HG03342 (cell line): ENCODE measurements around the gene CIAO2B.
"Not testable (repeated sequence)": the region's sequence is repeated elsewhere in the genome, so short reads cannot be mapped to it uniquely, and the experiment has no call there.

Experiments
- ATAC-seq: cut with Tn5 transposase; IDR thresholded peaks from one replicate; pipeline ENCODE4 v1.9.1; 2021; ENCODE audit warnings: mild to moderate bottlenecking, moderate library complexity; ENCODE audit not compliant: unreplicated experiment

The CIAO2B gene

DNA sequence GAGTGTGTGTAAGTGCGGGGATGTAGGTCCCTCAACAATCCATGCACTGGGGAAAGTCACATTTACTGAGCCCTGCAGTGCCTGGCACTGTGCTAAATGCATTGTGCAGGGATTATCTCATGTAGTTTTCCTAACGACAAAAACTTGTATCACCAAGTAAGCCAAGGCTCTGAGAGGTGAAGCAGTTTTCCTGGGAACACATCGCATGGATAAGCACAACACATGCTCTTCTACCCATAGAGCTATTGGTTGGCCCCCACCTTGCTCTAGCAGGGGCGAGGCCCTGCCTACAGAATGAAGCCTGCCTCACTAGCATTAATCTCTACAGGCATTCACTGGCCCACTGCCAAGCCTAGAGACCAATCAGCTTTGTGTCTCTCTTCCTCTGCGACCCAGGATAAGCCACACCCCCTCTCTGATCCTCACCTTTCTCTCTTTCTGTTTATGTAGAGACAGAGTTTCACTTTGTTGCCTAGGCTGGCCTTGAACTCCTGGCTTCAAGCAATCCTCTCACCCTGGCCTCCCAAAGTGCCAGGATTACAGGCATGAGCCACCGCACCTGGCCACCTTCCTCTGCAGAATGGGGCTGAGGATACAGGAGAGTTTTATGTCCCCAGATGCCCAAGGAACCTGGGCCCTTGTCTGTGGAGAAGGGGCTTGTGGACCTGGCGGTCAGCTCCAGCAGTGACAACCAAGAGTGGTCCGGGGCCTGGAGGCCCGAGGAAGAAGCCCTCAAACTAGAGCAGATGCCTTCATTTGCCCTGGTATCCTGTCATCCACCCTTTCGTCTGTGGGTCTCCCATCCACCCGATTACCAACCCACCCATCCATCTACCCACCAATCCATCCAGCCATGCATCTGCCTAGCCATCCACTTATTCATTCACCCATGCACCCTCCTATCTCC lies 28.3 kb downstream of the CIAO2B start:
- no peak for ATAC-seq

DNA sequence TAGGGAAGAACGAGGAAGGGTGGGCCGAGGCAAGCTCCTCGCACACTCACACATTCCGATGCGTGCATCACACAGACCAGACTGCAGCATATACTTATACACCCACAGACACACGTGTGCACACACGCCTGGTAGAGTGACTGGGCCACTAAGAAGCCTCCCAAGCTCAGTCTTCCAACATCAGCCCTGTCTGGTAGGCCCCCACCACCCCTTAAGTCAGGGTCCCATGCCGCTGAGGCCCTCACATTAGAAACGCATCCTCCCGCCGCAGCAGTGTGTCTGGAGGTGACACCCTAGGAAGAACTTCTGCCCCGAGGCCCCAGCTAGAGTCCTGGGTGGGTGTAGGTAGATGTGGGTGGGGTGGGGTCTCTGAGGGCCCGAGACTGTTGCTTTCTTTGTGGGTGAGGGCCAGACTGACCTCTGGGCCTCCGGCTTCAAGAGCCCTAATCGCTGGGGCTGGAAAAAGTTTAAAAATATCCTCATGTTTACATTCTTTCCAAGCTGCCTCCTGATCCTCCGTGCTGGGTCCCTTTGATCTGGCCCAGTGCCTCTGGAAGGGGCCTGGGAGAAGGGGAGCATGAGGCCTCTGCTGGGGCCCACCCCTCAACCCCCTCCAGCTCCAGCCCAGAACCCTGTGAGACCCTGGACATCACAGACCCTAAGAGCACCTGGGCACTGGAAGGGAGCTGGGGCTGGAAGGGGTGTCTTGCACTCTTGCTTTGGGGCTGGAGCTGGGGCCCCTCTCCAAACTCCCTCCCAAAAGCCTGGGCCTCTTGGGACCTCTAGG lies 29.2 kb downstream of the CIAO2B start:
- ATAC-seq = no peak

DNA sequence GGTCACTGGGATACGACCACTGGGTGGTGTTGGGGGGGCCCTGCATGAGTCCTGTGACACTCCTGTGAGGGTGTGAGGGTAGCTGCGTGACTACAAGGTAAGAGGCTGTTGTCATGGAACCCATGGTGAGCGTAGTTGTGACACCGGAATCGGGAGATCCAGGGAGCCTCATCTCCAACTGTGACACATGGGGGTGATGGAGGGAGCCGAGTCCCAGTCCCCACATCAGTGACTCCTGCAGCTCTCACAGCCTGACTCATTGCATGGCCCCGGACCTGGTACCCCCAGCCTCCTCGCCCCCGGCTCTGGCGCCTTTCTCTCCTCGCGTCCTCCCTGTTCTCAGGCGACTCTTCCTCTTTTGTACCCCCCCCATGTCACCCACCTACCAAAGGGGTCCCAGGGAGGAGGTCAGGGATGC lies 29.8 kb downstream of the CIAO2B start:
- no peak for ATAC-seq

DNA sequence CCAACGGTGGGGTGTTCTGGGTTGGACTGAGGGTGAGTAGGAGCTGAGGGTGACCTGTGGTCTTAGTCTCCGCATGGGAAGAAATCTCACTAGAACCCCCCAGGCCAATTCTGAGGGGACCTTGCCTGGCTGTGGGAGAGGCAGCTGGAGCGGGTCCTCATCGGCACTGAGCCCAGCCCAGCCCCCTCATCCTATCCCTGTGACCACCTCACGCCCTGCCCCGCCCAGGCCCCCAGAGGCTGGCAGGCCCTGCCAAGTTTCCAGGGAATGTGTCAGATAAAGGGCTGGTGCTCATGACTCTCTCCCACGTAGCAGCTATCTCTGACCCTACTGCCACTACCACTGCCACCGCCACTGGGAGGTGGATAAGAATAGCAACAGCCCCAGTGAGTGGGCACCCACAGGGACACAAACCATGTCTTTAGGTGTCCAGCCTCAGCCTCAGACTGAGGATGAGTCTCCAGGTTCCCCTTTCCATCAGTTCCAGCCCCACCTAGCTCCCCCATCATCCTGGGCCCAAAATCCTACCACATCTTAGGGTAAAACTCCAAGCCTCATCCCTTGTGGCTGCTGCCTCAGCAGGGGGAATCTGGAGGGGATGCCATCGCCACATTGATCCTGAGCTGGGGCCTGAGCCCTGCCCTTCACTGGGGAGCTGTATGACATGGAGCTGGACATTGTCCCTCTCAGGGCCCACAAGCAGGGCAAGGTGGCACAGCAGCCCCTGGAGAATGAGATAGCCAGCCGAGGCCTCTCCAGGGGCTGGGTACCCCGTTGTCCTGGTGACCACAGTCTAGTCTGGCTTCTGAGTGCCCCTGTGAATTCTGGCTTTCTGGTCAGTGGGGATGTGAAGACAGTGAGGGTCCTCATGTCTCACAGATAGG lies 30.4 kb downstream of the CIAO2B start:
- ATAC-seq = no peak

DNA sequence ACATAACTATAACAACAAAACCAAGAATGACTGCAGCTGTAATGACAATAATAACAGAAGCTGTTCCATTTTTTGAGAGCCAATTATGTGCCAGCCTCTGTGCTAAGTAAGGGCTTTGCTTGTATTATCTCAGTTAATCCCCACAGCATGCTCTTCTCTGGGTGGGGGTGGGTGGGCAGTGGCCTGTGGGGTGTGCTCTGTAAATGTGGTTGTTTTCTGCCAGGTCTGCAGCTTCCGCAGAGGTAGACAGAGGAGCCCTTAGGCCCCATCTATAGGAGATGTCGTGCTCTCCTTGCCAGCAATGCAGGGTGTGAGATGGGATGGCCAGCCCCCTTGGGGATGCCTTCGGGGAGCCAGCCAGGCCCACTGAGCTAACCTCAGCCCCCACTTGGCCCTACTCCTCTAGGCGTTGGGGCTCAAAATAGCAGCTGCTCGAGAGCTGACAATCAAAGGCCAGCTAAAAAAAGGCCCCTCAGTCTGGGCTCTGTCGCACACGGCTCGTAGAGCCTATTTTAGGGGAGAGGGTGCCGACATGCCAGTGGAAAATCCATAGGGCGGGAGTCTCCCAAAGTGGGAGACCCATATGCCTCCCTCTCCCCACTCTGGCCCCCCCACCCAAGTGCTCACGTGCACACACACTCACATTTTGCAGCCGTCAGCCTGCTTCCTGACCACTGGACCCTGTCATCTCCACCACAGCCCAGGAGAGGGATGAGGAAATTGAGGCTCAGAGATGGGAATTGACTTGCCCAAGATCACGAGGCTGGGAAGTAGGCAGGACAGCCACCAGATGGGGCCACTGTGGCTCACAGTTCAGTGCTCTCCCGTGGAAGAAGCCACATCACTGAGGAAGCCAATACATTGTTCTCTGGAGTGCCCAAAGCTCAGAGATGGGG lies 31.3 kb downstream of the CIAO2B start:
- no peak for ATAC-seq

DNA sequence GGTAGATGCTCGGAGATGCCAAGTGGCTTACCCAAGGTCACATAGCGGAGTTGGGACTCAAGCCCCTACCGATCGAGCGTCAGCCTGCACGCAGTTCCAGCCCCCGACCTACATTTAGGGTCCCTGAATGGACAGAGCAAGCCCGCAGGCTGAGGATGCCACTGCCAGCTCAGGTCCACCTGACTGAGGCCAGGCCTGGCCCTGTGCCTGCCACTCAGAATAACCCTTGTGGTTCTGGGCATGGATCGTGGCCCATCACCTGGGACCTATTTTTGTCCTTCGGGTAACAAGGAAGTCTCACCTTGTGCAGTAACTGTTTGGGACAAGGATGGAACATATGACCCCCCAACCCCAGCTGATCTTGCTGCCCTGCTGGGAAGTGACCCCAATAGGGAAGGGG lies 32.6 kb downstream of the CIAO2B start:
- ATAC-seq = no peak

DNA sequence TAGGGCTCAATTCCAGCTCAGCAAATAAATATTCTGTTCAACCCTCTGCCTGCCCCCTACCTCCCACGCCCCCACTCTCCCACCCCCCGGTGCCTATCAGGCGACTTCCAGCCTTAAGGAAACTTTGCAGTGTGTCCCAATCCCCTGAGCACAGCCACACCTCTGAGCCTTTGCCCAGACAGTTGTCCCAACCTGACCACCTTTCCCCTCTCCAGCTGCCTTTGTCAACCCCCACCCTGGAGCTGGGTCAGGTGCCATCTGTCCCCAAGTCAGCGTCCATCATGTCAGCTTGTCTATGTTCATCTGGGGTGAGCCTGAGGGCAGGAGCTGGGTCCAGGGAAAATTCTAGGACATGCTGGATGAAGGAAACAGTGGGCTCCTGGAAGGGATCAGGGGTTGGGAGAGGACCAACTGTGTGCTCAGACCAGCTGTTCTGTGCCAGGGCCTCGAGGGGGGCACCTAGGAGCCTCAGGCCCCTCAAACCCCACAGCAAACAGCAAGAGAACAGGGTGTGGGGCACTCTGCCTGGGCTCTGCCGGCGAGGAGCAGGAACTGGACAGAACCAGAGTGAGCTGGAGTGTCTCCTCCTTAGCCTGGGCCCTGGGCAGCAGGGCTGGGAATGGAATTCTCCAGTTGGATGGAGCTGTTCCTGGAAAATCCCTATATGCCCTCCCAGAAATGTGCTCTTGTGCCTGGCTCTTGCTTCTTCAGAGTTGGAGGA lies 33.3 kb downstream of the CIAO2B start:
- no peak for ATAC-seq

DNA sequence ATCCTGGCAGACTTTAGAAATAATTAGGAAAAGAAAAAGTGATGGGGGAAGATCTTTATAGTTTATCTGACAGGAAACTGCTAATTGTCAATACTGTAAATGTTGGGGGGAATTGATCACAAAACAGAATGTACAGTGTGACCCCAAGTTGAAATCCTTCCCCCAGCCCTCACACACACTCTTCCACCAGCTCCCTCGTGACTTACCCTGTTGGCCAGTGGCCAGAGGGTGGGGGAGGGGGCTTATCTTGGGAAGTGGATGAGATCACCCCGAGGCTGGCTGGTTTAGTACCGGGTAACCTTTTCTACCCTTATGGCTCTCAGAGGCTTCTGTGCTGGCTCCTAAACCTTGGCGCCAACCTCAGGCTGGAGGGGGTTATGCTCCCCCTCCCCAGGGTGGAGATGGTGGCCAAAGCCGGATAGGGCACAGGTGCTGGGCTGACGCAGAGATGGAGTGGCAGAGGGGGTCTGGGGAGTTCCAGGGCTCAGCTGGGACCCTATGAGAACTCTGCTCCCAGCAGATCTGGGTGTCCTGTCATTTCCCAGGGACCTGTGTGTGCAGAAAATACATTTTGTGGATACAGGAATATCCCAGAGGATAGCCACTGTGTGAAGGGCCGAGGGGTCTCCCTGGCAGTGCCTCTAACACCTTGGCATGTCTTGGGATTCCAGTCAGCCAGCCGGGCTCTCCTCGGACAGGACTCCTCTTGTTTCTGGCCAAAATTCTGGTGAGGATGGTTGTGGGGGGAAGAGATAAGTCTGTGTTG lies 34.1 kb downstream of the CIAO2B start:
- ATAC-seq = no peak

DNA sequence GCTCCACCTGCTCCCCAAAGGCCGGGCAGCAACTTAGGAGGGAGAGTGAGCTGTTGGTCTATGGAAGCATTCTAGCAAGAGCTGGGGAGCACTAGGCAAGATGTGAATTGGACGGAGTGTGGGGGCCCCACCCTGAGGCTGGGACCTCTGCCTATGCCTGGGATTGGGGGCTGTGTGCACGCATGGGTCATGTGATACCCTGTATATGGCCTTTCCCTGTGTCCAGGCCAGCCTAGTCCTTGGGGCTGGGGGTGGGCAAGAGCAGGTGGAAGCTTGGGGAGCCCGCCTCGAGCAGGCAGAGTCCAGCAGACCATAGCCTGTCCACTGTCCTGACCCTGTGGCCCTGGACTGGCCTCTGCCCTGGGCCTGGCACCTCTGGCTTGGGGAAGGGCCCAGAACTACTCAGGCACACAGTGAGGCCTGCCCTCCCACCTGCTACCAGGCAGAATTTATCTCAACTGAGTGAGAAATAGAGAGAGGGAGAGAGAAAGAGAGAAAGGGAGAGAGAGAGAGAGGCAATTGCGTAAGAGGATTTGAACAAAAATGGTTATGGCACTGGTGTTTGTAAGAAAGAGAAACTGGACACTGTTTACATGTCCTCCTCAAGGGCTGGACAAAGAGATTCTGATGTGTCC lies 34.8 kb downstream of the CIAO2B start:
- no peak for ATAC-seq

DNA sequence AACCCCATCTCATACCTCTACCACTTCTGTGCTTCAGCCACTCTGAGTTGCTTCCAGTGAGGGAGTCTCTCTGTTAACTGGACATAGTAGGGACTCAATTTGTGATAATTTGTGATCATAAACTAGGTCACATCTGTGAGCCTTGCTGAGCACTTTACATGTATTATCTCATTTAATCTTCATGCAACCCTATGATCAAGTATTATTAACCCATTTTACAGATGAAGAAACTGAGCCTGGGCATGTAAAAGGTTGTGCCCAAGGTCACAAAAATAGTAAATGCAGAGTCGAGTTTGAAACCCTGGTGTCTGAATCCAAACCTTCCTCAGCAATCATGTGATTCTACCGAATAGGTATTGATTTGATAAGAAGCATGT lies 35.3 kb downstream of the CIAO2B start:
- ATAC-seq = no peak

DNA sequence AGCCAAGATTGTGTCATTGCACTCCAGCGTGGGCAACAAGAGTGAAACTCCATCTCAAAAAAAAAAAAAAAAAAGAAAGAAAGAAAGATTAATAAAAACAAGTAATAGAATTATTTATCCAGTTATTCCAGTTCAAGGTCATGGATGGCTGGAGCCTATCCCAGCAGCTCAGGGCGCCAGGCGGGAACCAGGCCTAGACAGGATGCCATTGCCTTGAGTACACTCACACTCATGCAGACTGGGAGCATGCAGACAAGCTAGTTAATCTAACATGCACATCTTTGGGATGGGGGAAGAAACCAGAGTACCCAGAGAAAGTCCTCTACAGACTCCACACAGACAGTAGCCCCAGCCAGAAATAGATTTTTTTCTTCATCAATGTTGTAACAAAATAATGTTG lies 36.0 kb downstream of the CIAO2B start:
- no peak for ATAC-seq

DNA sequence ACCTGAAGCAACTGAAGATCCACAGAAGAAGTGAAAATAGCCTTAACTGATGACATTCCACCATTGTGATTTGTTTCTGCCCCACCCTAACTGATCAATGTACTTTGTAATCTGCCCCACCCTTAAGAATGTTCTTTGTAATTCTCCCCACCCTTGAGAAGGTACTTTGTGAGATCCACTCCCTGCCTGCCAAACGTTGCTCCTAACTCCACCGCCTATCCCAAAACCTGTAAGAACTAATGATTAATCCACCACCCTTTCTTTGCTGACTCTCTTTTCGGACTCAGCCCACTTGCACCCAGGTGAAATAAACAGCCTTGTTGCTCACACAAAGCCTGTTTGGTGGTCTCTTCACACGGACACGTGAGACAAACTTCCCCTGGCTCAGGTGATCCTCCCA lies 37.5 kb downstream of the CIAO2B start:
- not testable (repeated sequence) for ATAC-seq

DNA sequence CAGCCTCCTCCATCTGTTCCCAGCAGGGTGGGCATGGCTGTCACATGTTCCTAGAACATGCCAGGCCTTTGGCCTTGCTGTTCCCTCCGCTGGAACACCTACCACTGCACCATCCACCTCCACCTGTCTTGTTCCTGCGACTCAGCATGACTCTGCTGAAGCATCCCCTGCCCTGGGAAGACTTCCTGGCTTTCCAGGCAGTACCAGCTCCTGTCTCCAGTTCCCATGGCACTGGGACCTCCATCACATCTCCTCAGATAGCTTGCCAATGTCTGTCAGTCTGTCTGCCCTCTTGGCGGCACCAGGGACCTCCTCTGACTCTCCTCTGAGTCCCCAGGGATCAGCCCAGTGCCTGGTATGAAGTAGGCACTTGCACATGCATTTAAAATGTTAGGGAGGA lies 38.2 kb downstream of the CIAO2B start:
- ATAC-seq = no peak

DNA sequence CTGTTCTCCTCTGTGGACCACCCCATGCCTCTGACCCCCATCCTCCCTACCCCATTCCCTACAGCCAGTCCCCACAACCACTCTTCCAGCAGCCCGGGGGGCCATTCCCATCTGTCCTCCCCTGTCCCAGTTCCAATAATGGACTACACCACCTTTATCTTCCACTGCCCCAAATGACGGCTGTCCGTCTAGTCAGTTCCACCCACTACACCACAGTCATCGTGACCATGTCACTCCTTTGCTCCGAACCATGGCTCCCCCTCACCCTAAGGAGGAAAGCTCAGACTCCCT lies 38.6 kb downstream of the CIAO2B start:
- ATAC-seq = no peak

DNA sequence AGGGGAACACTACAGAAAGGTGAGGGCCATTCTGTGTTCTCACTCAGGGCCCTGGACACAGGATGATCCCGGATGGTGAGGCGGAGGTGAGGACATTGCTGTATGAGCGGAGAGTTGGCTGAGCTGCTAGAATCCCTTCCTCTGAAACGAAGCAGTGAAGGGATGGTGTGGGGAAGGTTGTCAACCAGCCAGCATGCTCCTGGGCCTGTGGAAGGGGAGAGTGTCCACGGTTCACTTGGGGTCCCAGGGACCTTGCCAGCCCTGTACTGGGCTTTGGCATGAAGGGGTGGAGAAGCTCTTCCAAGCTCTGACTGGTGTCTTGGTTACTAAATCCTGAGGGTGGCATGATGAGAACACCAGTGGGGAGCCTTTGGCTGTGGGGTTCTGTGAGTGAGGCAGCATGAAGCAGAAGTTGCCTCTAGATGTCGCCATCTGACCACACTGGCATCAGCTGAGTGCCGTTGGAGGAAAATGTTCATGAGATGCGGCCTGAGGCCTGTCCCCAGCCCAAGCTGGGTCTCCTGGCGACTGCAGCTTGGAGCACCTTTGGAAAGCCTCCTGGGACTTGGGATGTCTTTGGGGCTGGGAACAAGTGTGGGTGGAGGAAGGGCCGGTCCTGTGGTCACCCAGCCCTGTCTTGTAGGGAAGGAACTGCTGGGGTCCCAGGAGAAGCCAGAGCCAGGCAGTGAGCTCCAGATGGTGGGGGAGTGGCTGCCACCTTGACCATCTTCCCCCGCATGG lies 39.1 kb downstream of the CIAO2B start:
- ATAC-seq = no peak

DNA sequence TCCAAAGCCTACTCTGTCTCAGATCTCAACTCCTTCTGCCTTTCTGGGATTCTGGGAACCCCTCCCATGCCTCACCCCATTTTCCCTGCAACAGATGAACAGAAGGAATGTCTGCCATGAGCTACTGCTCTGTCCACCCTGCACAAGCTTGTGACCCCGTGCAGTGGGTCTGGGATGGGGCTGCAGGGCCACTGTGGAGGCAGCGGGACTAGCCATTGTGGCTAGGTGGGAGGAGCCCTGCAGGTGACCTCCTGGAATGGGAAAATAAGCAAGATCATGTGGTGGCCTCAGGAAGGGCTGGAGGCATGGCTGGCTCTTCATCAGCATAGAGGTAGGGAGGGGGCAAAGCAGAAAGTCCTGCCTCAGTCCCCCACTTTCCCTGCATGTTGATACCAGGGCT lies 40.1 kb downstream of the CIAO2B start:
- ATAC-seq = no peak

DNA sequence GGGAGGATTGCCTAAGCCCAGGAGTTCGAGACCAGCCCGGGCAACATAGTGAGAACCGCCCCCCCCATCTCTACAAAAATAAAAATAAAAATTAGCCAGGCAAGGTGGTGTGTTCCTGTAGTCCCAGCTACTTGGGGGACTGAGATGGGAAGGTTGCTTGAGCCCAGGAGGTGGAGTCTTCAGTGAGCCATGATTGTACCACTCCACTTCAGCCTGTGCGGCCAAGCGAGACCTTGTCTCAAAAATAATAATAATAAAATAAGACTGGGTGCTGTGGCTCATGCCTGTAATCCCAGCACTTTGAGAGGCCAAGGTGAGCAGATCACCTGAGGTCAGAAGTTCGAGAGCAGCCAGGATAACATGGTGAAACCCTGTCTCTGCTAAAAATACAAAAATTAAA lies 42.4 kb downstream of the CIAO2B start:
- no peak for ATAC-seq

DNA sequence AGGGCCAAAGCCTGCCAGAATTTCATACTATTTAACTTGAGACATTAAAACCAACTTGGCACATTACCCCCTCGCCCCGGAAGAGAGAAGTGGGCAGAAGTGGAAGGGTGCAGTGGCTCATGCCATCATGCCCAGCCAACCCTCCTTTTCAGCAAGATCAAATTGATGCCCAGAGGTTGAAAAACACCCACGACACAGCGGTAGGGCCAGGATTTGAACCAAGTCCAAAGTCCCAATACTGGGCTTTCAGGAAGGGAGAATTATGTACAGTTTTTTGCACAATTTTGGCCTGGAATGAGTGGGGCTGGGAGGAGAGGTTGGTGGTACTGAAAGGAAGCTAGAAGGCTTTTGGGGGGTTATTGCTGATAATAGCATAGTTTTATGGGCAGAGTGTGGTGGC lies 42.8 kb downstream of the CIAO2B start:
- ATAC-seq = no peak
